ENCODE data around the gene PLAGL2. TPM values are rescaled to one million over a fixed set of nuclear protein-coding genes. Genes with fewer than 3 reads are reported as not detected.

Gene PLAGL2
- total RNA-seq, 1 experiment from 2014 or later: 44.4 TPM

GRCh38 chr20:32244150-32244823, 36.7 kb upstream of the PLAGL2 start:
- Histone ChIP-seq H3K23ac (ENCODE audit: insufficient read length, low read depth, low read length) (no peak overlapping the region), H3K56ac (ENCODE audit: insufficient read length, low read depth, low read length) (no peak overlapping the region), H3K27ac (ENCODE audit: insufficient read length, low read depth, low read length) (no peak overlapping the region), H2BK20ac (ENCODE audit: low read depth, low read length, poor library complexity, severe bottlenecking) (no peak overlapping the region), H2BK120ac (ENCODE audit: low read depth, low read length, poor library complexity, severe bottlenecking) (no peak overlapping the region), H3K23me2 (ENCODE audit: insufficient read length, low read depth, low read length, poor library complexity, severe bottlenecking) (no peaks in the 10 kb centered on the region), H3K4me1 (ENCODE audit: insufficient read depth, low read length) (no peaks in the 10 kb centered on the region), H3K79me2 (ENCODE audit: insufficient read depth, low read length) (no peaks in the 10 kb centered on the region), H2BK5ac (ENCODE audit: insufficient read length, low read length) (no peak overlapping the region), H3K79me1 (ENCODE audit: insufficient read depth, low read depth, low read length, poor library complexity, severe bottlenecking) (no peaks in the 10 kb centered on the region), H3K4ac (ENCODE audit: low read depth, low read length) (no peak overlapping the region), H2AK5ac (ENCODE audit: insufficient read length, low read length) (no peak overlapping the region), H4K8ac (replicated peaks; ENCODE audit: insufficient read length, low read depth, low read length) (no peak overlapping the region), H3T11ph (ENCODE audit: low read length) (no peak overlapping the region), H3K27me3 (ENCODE audit: insufficient read depth, low read length) (no peaks in the 10 kb centered on the region), H3K9me3 (ENCODE audit: control insufficient read depth, low read depth, low read length) (no peaks in the 10 kb centered on the region), H2BK15ac (ENCODE audit: low read depth, low read length) (no peak overlapping the region), H3K9ac (ENCODE audit: extremely low read depth, insufficient read length, low read length) (no peak overlapping the region), H3K4me2 (ENCODE audit: insufficient read depth, insufficient read length, low read length) (no peak overlapping the region), H2BK12ac (ENCODE audit: insufficient read length, low read depth, low read length) (no peak overlapping the region), H3K18ac (ENCODE audit: insufficient read length, low read depth, low read length) (no peak overlapping the region), H4K5ac (ENCODE audit: insufficient read length, low read depth, low read length) (no peak overlapping the region), H2AFZ (ENCODE audit: low read length) (no peak overlapping the region), H4K20me1 (ENCODE audit: control insufficient read depth, insufficient read depth, insufficient read length) (no peaks in the 10 kb centered on the region), H3K14ac (ENCODE audit: insufficient read depth, low read length) (no peak overlapping the region), H4K91ac (ENCODE audit: insufficient read length, low read depth, low read length) (no peak overlapping the region)
- WGBS (ENCODE audit: extremely low coverage, insufficient read length, low lambda C conversion rate): no CpG with 5 or more reads among the region's 6 CpGs
- no peaks in the 10 kb centered on the region for H3K9me3 Mint-ChIP-seq
- H3K4me1 Mint-ChIP-seq: peaks cover 12 to 14% of the 10 kb centered on the region in 2 experiments
- no peak for DNase-seq
- H3K27ac Mint-ChIP-seq: no peak overlapping the region
- no peak overlapping the region for H3K4me3 Mint-ChIP-seq
- H3K36me3 Mint-ChIP-seq (ENCODE audit: insufficient read depth in 1 of 3, low read depth in 3 of 3): no peaks in the 10 kb centered on the region
- no peak for TF ChIP-seq CTCF (conservative IDR thresholded peaks at IDR 0.05)
- H3K27me3 Mint-ChIP-seq (ENCODE audit: low read depth): peaks cover 4% of the 10 kb centered on the region; the same call in 1 of the 2 replicates

Data from H9 (cell line).